ENCODE results near the gene TMEM125.

TMEM125 gene

DNA sequence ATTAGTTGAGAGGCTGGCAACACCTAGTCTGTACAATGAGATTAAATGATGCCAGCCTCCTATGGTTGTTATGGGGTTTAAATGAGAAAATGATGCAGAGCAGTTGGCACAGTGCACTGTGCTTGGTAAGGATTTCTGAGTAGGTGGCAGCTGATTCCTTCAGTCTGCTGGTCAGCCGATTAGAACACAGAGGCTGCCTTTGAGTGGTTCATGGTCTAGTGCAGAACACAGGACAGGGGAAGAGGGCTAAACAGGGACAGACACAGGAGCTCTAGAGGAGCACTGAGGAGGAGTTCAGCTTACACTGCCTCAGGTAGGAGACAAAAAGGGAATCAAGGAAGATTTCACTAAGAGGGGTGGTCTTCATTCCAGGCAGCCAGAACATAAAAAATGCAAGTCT, 32.4 kb downstream of the TMEM125 start:
- H4K20me1 ChIP-seq (ENCODE audit: low read depth, low read length): no peaks in the 10 kb centered on the region
- H3K27ac ChIP-seq (ENCODE audit: low read depth, low read length): no peak overlapping the region

DNA sequence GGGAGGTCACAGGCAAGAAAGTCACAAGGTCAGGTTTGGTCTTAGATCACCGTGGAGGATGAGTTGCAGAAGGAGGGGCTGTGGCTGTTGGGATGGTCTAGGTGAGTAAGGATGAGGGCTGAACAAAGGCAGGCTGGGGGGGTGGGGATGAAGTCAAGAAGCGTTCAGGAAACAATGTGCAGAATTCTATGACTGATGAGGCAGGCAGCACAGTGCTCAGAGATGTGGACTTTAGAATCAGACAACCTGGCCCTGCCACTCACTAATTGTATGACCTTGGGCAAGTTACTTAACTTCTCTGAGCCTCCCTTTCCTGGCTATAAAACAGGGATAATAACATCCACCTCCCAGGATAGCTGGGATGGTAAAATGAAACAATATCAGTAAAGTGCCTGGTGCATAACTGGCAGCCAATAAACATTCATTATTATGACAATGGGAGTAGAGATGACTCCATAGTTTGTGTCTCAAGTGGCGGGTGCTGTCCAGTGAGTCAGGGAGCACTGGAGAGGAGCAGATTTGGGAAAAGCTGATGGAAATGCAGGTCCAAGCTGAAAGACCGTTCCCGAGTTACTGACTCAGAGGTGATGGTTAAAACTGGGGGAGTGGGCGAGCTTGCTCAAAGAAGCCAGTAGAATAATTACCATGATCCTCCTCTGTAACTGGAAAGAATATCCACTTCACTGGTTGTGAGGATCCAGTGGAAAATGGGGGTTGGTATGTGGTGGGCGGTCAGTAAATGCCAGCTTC, 33.1 kb downstream of the TMEM125 start:
- H3K79me2 ChIP-seq (ENCODE audit: insufficient read depth, low read length): no peaks in the 10 kb centered on the region
- H3K27ac ChIP-seq (ENCODE audit: low read depth, low read length): no peak overlapping the region
- no peak overlapping the region for H3K4me2 ChIP-seq (ENCODE audit: low read depth, low read length, poor library complexity, severe bottlenecking)
- H3K4me3 ChIP-seq (ENCODE audit: insufficient read depth, low read length, poor library complexity, severe bottlenecking): no peak overlapping the region
- H2AFZ ChIP-seq (ENCODE audit: low read depth, low read length, severe bottlenecking): no peak overlapping the region
- no peak overlapping the region for H3K9ac ChIP-seq (ENCODE audit: low read length)
- H3F3A ChIP-seq (ENCODE audit: insufficient read depth): no peaks in the 10 kb centered on the region
- H4K20me1 ChIP-seq (ENCODE audit: low read depth, low read length): no peaks in the 10 kb centered on the region
- no peaks in the 10 kb centered on the region for H3K36me3 ChIP-seq (ENCODE audit: low read length)
- H3K9me2 ChIP-seq (replicated peaks; ENCODE audit: insufficient read depth, low read length): no peaks in the 10 kb centered on the region
- no peaks in the 10 kb centered on the region for H3K9me3 ChIP-seq (ENCODE audit: insufficient read depth, low read length)
- no peak for TF ChIP-seq EZH2phosphoT487 (conservative IDR thresholded peaks at IDR 0.05; ENCODE audit: low read length)
- TF ChIP-seq, protein P1, sequence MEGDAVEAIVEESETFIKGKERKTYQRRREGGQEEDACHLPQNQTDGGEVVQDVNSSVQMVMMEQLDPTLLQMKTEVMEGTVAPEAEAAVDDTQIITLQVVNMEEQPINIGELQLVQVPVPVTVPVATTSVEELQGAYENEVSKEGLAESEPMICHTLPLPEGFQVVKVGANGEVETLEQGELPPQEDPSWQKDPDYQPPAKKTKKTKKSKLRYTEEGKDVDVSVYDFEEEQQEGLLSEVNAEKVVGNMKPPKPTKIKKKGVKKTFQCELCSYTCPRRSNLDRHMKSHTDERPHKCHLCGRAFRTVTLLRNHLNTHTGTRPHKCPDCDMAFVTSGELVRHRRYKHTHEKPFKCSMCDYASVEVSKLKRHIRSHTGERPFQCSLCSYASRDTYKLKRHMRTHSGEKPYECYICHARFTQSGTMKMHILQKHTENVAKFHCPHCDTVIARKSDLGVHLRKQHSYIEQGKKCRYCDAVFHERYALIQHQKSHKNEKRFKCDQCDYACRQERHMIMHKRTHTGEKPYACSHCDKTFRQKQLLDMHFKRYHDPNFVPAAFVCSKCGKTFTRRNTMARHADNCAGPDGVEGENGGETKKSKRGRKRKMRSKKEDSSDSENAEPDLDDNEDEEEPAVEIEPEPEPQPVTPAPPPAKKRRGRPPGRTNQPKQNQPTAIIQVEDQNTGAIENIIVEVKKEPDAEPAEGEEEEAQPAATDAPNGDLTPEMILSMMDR (IDR thresholded peaks at IDR 0.05; ENCODE audit: insufficient read depth, low read length, poor library complexity, severe bottlenecking): no peak
- no peaks in the 10 kb centered on the region for H3K27me3 ChIP-seq (ENCODE audit: low read length)

More for the DNA sequence above, 32.4 kb downstream of the TMEM125 start:
- H3K9me2 ChIP-seq (replicated peaks; ENCODE audit: insufficient read depth, low read length): no peaks in the 10 kb centered on the region
- no peaks in the 10 kb centered on the region for H3K79me2 ChIP-seq (ENCODE audit: insufficient read depth, low read length)
- H3K36me3 ChIP-seq (ENCODE audit: low read length): no peaks in the 10 kb centered on the region
- no peak for TF ChIP-seq EZH2phosphoT487 (conservative IDR thresholded peaks at IDR 0.05; ENCODE audit: low read length)
- TF ChIP-seq, protein P1 (IDR thresholded peaks at IDR 0.05; ENCODE audit: insufficient read depth, low read length, poor library complexity, severe bottlenecking): no peak
- H3K9me3 ChIP-seq (ENCODE audit: insufficient read depth, low read length): no peaks in the 10 kb centered on the region
- no peak overlapping the region for H3K4me2 ChIP-seq (ENCODE audit: low read depth, low read length, poor library complexity, severe bottlenecking)
- H3K9ac ChIP-seq (ENCODE audit: low read length): no peak overlapping the region
- no peaks in the 10 kb centered on the region for H3F3A ChIP-seq (ENCODE audit: insufficient read depth)
- H3K4me3 ChIP-seq (ENCODE audit: insufficient read depth, low read length, poor library complexity, severe bottlenecking): no peak overlapping the region
- H3K27me3 ChIP-seq (ENCODE audit: low read length): no peaks in the 10 kb centered on the region
- H2AFZ ChIP-seq (ENCODE audit: low read depth, low read length, severe bottlenecking): no peak overlapping the region

DNA sequence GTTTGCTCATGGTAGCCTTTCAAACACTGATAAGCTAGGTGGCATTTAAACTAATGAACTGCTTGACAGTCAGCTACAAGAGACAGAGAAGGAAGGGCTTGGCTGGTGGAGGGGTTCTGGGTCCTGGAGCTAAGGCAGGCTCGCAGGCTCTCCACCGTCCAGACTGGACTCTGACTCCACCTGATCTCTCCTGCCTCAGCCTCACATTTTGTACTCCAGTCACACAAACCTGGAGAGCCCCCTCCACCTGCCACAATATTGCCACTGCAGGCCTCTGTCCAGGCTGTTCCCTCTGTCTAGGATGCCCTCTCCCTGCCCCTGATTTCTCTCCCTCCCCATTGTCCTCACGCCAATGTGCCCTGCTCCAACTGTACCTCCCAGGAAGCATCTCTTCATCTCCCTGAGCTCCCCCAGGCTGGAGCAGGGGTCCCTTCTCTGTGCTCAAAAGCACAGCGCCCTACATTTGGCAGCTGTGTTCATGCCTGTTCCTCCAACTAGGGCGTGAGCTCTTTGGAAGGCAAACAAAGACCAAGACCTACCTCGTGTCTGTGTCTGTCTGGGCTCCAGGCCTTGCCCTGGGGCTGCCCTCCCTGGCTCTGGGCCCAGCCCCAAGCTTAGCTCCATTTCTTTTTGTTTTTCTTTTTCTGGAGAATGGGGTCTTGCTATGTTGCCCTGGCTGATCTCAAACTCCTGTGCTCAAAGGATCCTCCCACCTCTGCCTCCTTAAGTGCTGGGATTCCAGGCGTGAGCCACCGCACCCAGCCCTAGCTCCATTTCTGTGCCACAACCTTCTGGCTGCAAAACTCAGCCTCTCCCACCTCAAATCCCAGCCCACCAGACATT, 33.9 kb downstream of the TMEM125 start:
- no peak overlapping the region for H3K4me3 ChIP-seq (ENCODE audit: insufficient read depth, low read length, poor library complexity, severe bottlenecking)
- no peak overlapping the region for H3K9ac ChIP-seq (ENCODE audit: low read length)
- no peaks in the 10 kb centered on the region for H3K79me2 ChIP-seq (ENCODE audit: insufficient read depth, low read length)
- H4K20me1 ChIP-seq (ENCODE audit: low read depth, low read length): no peaks in the 10 kb centered on the region
- H3F3A ChIP-seq (ENCODE audit: insufficient read depth): no peaks in the 10 kb centered on the region
- no peaks in the 10 kb centered on the region for H3K9me3 ChIP-seq (ENCODE audit: insufficient read depth, low read length)
- H3K9me2 ChIP-seq (replicated peaks; ENCODE audit: insufficient read depth, low read length): no peaks in the 10 kb centered on the region
- H3K36me3 ChIP-seq (ENCODE audit: low read length): no peaks in the 10 kb centered on the region
- H3K4me2 ChIP-seq (ENCODE audit: low read depth, low read length, poor library complexity, severe bottlenecking): no peak overlapping the region
- no peak overlapping the region for H3K27ac ChIP-seq (ENCODE audit: low read depth, low read length)
- no peak overlapping the region for H2AFZ ChIP-seq (ENCODE audit: low read depth, low read length, severe bottlenecking)
- TF ChIP-seq EZH2phosphoT487 (conservative IDR thresholded peaks at IDR 0.05; ENCODE audit: low read length): no peak
- TF ChIP-seq, protein P1 (IDR thresholded peaks at IDR 0.05; ENCODE audit: insufficient read depth, low read length, poor library complexity, severe bottlenecking): no peak
- H3K27me3 ChIP-seq (ENCODE audit: low read length): no peaks in the 10 kb centered on the region

All from SU-DHL-6 (cell line).